Hematopoietic multipotent progenitor cell (in vitro differentiated cells): ENCODE measurements around the gene TMEM225B. TPM values are rescaled to one million over a fixed set of nuclear protein-coding genes. Genes with fewer than 3 reads are reported as not detected.
"Not testable (repeated sequence)": the region's sequence is repeated elsewhere in the genome, so short reads cannot be mapped to it uniquely, and the experiment has no call there.

Experiments used
- DNase-seq, 3 donors: peaks; one replicate each; pipeline ENCODE4 v3.0.0-alpha.2; 2011 to 2015; ENCODE audit warnings: low read depth in 2 of 3, low spot score in 2 of 3
- total RNA-seq: library from RNA; depleted of rRNA; stranded (reverse); fragments of >200 nt; gene quantifications from one replicate; pipeline ENCODE4 v1.2.3, GENCODE V29; 2012

The TMEM225B gene
- 0.54 TPM for total RNA-seq

- no peak for DNase-seq
Measured at GRCh38 chr7:99597762-99598501, at the start of gene TMEM225B. TMEM225B (plus strand) TSS chr7:99598267; CDS start chr7:99604389, 6,122 bp downstream.

GRCh38 chr7:99549545-99549944, 48.5 kb upstream of the TMEM225B start:
- DNase-seq, result not testable (repeated sequence)

GRCh38 chr7:99551334-99551733, 46.7 kb upstream of the TMEM225B start:
- no peak for DNase-seq

GRCh38 chr7:99551767-99552463, 46.2 kb upstream of the TMEM225B start, which contains the start of gene FAM200A:
FAM200A (minus strand) TSS chr7:99552114; CDS start chr7:99548407, 3,707 bp downstream.
- peak; percentile 77 to 92 (median 92) for DNase-seq

GRCh38 chr7:99553039-99553438, 45.0 kb upstream of the TMEM225B start:
- no peak for DNase-seq

- DNase-seq, result no peak
Measured at GRCh38 chr7:99554939-99555338, 43.1 kb upstream of the TMEM225B start.

GRCh38 chr7:99557196-99557607, 40.9 kb upstream of the TMEM225B start:
- no peak for DNase-seq

- DNase-seq, result no peak
Measured at GRCh38 chr7:99557940-99558305, 40.1 kb upstream of the TMEM225B start.

- DNase-seq, result peak; percentile 74 to 76 (median 76)
Measured at GRCh38 chr7:99558306-99559174, 39.5 kb upstream of the TMEM225B start, which contains the start of gene ZNF655. ZNF655 (plus strand) TSS chr7:99558642; CDS start chr7:99560560, 1,918 bp downstream.

- peak in 1 of 3 donors; percentile 37 for DNase-seq
Measured at GRCh38 chr7:99559175-99559915, 38.7 kb upstream of the TMEM225B start.

- DNase-seq, result no peak
Measured at GRCh38 chr7:99560834-99561736, 37.0 kb upstream of the TMEM225B start.

GRCh38 chr7:99561737-99562051, 36.4 kb upstream of the TMEM225B start:
- no peak for DNase-seq

GRCh38 chr7:99562114-99562784, 35.8 kb upstream of the TMEM225B start:
- DNase-seq, result no peak

- DNase-seq, result no peak
Measured at GRCh38 chr7:99562832-99563231, 35.2 kb upstream of the TMEM225B start.

GRCh38 chr7:99563650-99564049, 34.4 kb upstream of the TMEM225B start:
- DNase-seq, result no peak

GRCh38 chr7:99568770-99569169, 29.3 kb upstream of the TMEM225B start:
- not testable (repeated sequence) for DNase-seq

GRCh38 chr7:99571768-99572167, 26.3 kb upstream of the TMEM225B start:
- DNase-seq, result no peak

- DNase-seq, result no peak
Measured at GRCh38 chr7:99573257-99573656, 24.8 kb upstream of the TMEM225B start.

GRCh38 chr7:99576251-99576650, 21.8 kb upstream of the TMEM225B start:
- DNase-seq, result no peak
